ENCODE results near the gene PPP1R9A.

- no peak for TF ChIP-seq CTCF (IDR thresholded peaks at IDR 0.05)
- TF ChIP-seq POLR2AphosphoS5 (IDR thresholded peaks at IDR 0.05): no peak
These were observed 344.6 kb downstream of the PPP1R9A start for GRCh38 chr7:95251966-95252365.

All from sigmoid colon (tissue), 4 donors.